Smooth muscle cell (in vitro differentiated cells): ENCODE data around the gene L2HGDH. TPM values are rescaled to one million over a fixed set of nuclear protein-coding genes. Genes with fewer than 3 reads are reported as not detected.

Source experiments
- DNase-seq: peaks from one replicate; lab custom pipeline; 2025; ENCODE audit not compliant: unreplicated experiment; lab: John Stamatoyannopoulos, UW
- H2AFZ ChIP-seq: fragments of 200-600 bp; sonication (generic); 2 replicates; pipeline ENCODE4 v1.6.0; 2016; ENCODE audit warnings: antibody characterized with exemption, low read depth, mild to moderate bottlenecking
- H3F3A ChIP-seq: fragments of 200-600 bp; sonication (generic); 2 replicates; pipeline ENCODE4 v1.6.0; 2017; ENCODE audit warnings: antibody characterized with exemption, low read depth
- H3K27ac ChIP-seq: fragments of 200-600 bp; sonication (generic); 2 replicates; pipeline ENCODE4 v1.5.1; 2016; ENCODE audit warnings: low read depth, mild to moderate bottlenecking
- H3K27me3 ChIP-seq: fragments of 200-600 bp; sonication (generic); 2 replicates; pipeline ENCODE4 v1.6.1; 2016; ENCODE audit warnings: low read depth, mild to moderate bottlenecking
- H3K36me3 ChIP-seq: fragments of 200-600 bp; sonication (generic); 2 replicates; pipeline ENCODE4 v1.5.1; 2016; ENCODE audit warnings: low read depth
- H3K4me1 ChIP-seq: fragments of 200-600 bp; sonication (generic); 2 replicates; pipeline ENCODE4 v1.5.1; 2016; ENCODE audit warnings: low read depth
- H3K4me2 ChIP-seq: fragments of 200-600 bp; sonication (generic); 2 replicates; pipeline ENCODE4 v1.6.0; 2016; ENCODE audit warnings: mild to moderate bottlenecking
- H3K4me3 ChIP-seq: fragments of 200-600 bp; sonication (generic); 2 replicates; pipeline ENCODE4 v1.5.1; 2016; ENCODE audit warnings: mild to moderate bottlenecking
- H3K79me2 ChIP-seq: fragments of 200-600 bp; sonication (generic); 2 replicates; pipeline ENCODE4 v1.6.0; 2016; ENCODE audit warnings: low read depth, mild to moderate bottlenecking
- H3K9ac ChIP-seq: fragments of 200-600 bp; sonication (generic); 2 replicates; pipeline ENCODE4 v1.6.0; 2016; ENCODE audit warnings: low read depth
- H3K9me3 ChIP-seq: fragments of 200-600 bp; sonication (generic); replicated peaks from 2 replicates; pipeline ENCODE4 v1.5.1; 2016; ENCODE audit warnings: low read depth
- H4K20me1 ChIP-seq: fragments of 200-600 bp; sonication (generic); 2 replicates; pipeline ENCODE4 v1.6.0; 2016; ENCODE audit warnings: low read depth
- WGBS: methylation state at CpG from one replicate; pipeline ENCODE4 v1.1.7; 2016; ENCODE audit warnings: low lambda C conversion rate; 5-methylcytosine and 5-hydroxymethylcytosine counted together
- polyA plus RNA-seq: library from polyadenylated mRNA; unstranded; fragments of >200 nt; fragmentation: Nextera tagmentation; extraction: Ambion mirVana; gene quantifications from 2 replicates; pipeline ENCODE4 v1.2.1, GENCODE V29; 2016
- total RNA-seq: library from RNA; depleted of rRNA; stranded (reverse); fragments of >200 nt; gene quantifications from 2 replicates; pipeline ENCODE4 v1.2.3, GENCODE V29; 2014
- TF ChIP-seq, protein P1 (sequence below): fragments of 200-600 bp; sonication (generic); IDR thresholded peaks from 2 replicates; pipeline ENCODE4 v1.5.1; 2017; ENCODE audit warnings: borderline replicate concordance, mild to moderate bottlenecking, antibody characterized with exemption; ENCODE audit not compliant: insufficient read depth, poor library complexity, severe bottlenecking

The L2HGDH gene
- total and polyA plus RNA-seq, 2 experiments from 2014 or later = 3.0 to 3.5 TPM

DNA sequence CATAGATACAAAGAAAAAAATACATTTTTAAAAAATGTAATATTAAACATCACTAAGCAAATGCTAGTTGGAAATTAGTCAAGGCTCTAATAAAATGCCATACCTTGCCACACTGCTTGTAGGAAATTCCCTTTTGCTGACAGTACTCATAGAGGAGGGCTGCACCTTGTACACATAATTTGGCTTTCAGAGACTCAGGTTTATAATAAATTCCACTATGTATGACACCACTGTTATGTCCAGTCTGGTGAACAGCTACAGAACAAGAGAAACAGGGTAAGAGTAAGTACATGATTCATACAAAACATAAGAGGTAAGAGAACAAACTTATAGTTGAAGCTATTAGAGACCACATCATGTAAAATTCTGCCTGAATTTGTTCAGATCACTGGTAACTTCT is 10.1 kb downstream of the L2HGDH start:
- no peak for DNase-seq
- Histone ChIP-seq H3K4me3 (no peak overlapping the region), H4K20me1 (no peaks in the 10 kb centered on the region), H2AFZ (no peak overlapping the region), H3K9ac (no peak overlapping the region), H3F3A (no peaks in the 10 kb centered on the region), H3K27ac (no peak overlapping the region), H3K27me3 (no peaks in the 10 kb centered on the region), H3K36me3 (no peaks in the 10 kb centered on the region), H3K4me1 (no peaks in the 10 kb centered on the region), H3K9me3 (no peaks in the 10 kb centered on the region), H3K79me2 (no peaks in the 10 kb centered on the region), H3K4me2 (no peak overlapping the region)
- TF ChIP-seq, protein P1, sequence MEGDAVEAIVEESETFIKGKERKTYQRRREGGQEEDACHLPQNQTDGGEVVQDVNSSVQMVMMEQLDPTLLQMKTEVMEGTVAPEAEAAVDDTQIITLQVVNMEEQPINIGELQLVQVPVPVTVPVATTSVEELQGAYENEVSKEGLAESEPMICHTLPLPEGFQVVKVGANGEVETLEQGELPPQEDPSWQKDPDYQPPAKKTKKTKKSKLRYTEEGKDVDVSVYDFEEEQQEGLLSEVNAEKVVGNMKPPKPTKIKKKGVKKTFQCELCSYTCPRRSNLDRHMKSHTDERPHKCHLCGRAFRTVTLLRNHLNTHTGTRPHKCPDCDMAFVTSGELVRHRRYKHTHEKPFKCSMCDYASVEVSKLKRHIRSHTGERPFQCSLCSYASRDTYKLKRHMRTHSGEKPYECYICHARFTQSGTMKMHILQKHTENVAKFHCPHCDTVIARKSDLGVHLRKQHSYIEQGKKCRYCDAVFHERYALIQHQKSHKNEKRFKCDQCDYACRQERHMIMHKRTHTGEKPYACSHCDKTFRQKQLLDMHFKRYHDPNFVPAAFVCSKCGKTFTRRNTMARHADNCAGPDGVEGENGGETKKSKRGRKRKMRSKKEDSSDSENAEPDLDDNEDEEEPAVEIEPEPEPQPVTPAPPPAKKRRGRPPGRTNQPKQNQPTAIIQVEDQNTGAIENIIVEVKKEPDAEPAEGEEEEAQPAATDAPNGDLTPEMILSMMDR = no peak

GRCh38 chr14:50299585-50299984 is 12.4 kb downstream of the L2HGDH start:
- Histone ChIP-seq H3K4me3 (no peak overlapping the region), H2AFZ (no peak overlapping the region)
- 93% methylated on average over 2 of the region's 2 CpGs for WGBS

DNA sequence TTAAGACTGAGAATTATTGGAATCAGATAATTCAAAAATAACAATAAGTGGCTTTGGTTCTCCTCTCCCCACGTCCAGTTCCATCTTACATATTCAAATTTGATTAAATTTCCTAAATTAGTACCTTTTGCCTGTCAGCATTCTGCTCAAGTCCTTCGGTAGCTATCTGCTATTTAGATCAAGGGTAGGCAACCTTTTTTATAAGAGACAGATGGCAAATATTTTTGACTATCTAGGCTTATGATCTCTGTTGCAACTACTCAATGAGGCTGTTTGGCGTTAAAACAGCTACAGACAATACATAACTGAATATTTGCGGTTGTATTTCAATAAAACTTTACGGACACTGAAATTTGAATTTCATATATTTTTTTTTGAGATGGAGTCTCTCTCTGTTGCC is 21.7 kb downstream of the L2HGDH start:
- Histone ChIP-seq H3K4me3 (no peak overlapping the region), H3K9me3 (no peaks in the 10 kb centered on the region), H3K79me2 (no peaks in the 10 kb centered on the region), H3K4me2 (no peak overlapping the region), H3K4me1 (no peaks in the 10 kb centered on the region), H3K27me3 (no peaks in the 10 kb centered on the region), H4K20me1 (no peaks in the 10 kb centered on the region), H3K36me3 (no peaks in the 10 kb centered on the region), H3F3A (no peaks in the 10 kb centered on the region), H3K27ac (no peak overlapping the region), H3K9ac (no peak overlapping the region), H2AFZ (no peak overlapping the region)
- 87% methylated on average over 5 of the region's 5 CpGs for WGBS
- TF ChIP-seq, protein P1 = no peak
- no peak for DNase-seq

More at GRCh38 chr14:50299585-50299984, 12.4 kb downstream of the L2HGDH start:
- Histone ChIP-seq H3K27me3 (no peaks in the 10 kb centered on the region), H3K27ac (no peak overlapping the region), H3K79me2 (no peaks in the 10 kb centered on the region), H4K20me1 (no peaks in the 10 kb centered on the region), H3F3A (no peaks in the 10 kb centered on the region), H3K9ac (no peak overlapping the region), H3K4me1 (no peaks in the 10 kb centered on the region), H3K4me2 (no peak overlapping the region), H3K9me3 (no peaks in the 10 kb centered on the region), H3K36me3 (no peaks in the 10 kb centered on the region)
- DNase-seq = no peak
- TF ChIP-seq, protein P1 = no peak

- Histone ChIP-seq H3K9ac (no peak overlapping the region), H3K79me2 (no peaks in the 10 kb centered on the region), H3F3A (no peaks in the 10 kb centered on the region), H3K27ac (no peak overlapping the region), H3K9me3 (no peaks in the 10 kb centered on the region), H3K4me2 (no peak overlapping the region), H3K36me3 (no peaks in the 10 kb centered on the region), H3K27me3 (no peaks in the 10 kb centered on the region), H4K20me1 (no peaks in the 10 kb centered on the region), H3K4me3 (no peak overlapping the region), H2AFZ (no peak overlapping the region), H3K4me1 (no peaks in the 10 kb centered on the region)
- TF ChIP-seq, protein P1 = no peak
- DNase-seq = no peak
- 97% methylated on average over 5 of the region's 5 CpGs for WGBS
These were observed 23.9 kb downstream of the L2HGDH start for GRCh38 chr14:50288146-50288545.
